ENCODE measurements around the gene PDE4A.
A peak's percentile ranks its signal among the peaks of the same experiment; 100 is the strongest.

GRCh38 chr19:10380313-10381102 lies 39.8 kb upstream of the PDE4A start, which contains the start of gene TYK2:
- TF ChIP-seq SUZ12 (IDR thresholded peaks at IDR 0.05) (no peak), NFRKB (IDR thresholded peaks at IDR 0.05) (no peak), FOXK2 (IDR thresholded peaks at IDR 0.05) (no peak), L3MBTL2 (conservative IDR thresholded peaks at IDR 0.05) (peak; percentile 94), TARDBP (IDR thresholded peaks at IDR 0.05) (no peak), ZNF384 (IDR thresholded peaks at IDR 0.05) (peak; percentile 100), FOXA1 (IDR thresholded peaks at IDR 0.05) (no peak), FOXM1 (IDR thresholded peaks at IDR 0.05; ENCODE audit: borderline replicate concordance) (no peak), SP1 (IDR thresholded peaks at IDR 0.05) (no peak)

Data from HEK293T (cell line).